Prostate gland (tissue), 2 donors: ENCODE results near the gene ULK4.

Source experiments
- POLR2A ChIP-seq: fragments of 450-650 bp; IDR thresholded peaks from one replicate; pipeline ENCODE4 v1.6.1; 2016; ENCODE audit warnings: antibody characterized with exemption, mild to moderate bottlenecking
- POLR2AphosphoS5 ChIP-seq: sonication (generic); formaldehyde crosslinking; IDR thresholded peaks from one replicate; pipeline ENCODE4 v1.6.1; 2017; ENCODE audit warnings: antibody characterized with exemption
- TF ChIP-seq, protein P1 (sequence below), 4 experiments: fragments of 200-600 bp in 2 of 4; fragments of 450-650 bp in 2 of 4; sonication (generic) in 2 of 4; IDR thresholded peaks; 1 replicate in 3 of 4; 2 replicates in 1 of 4; pipeline ENCODE4 v1.5.1; 2016 to 2019; ENCODE audit warnings: antibody characterized with exemption in 4 of 4, mild to moderate bottlenecking in 2 of 4, moderate library complexity in 2 of 4

DNA sequence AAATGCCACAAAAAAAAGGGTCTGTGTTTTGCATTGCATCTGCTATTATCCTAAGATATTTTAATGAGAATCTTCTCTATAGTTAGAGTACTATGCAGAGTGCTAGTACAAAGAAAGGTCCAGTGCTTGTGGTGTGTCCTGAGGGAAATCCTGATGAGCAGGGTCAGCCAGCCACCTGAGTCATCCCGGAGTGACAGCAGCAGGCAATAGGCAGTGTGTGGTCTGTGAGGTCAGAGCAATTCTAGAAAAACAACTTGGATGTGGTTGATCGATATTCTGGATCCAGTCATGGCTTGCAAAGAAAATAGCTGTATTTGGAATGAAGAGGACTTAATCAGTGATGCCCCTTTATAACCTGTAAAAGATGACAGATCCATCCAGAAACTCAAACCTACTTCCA lies 643.4 kb downstream of the ULK4 start:
- TF ChIP-seq, protein P1, sequence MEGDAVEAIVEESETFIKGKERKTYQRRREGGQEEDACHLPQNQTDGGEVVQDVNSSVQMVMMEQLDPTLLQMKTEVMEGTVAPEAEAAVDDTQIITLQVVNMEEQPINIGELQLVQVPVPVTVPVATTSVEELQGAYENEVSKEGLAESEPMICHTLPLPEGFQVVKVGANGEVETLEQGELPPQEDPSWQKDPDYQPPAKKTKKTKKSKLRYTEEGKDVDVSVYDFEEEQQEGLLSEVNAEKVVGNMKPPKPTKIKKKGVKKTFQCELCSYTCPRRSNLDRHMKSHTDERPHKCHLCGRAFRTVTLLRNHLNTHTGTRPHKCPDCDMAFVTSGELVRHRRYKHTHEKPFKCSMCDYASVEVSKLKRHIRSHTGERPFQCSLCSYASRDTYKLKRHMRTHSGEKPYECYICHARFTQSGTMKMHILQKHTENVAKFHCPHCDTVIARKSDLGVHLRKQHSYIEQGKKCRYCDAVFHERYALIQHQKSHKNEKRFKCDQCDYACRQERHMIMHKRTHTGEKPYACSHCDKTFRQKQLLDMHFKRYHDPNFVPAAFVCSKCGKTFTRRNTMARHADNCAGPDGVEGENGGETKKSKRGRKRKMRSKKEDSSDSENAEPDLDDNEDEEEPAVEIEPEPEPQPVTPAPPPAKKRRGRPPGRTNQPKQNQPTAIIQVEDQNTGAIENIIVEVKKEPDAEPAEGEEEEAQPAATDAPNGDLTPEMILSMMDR (IDR thresholded peaks at IDR 0.05), result no peak
- TF ChIP-seq POLR2AphosphoS5 (no peak), POLR2A (no peak)
